SK-N-SH treated with all-trans-retinoic acid at 6 μM for 48 hours (cell line): Measurements from ENCODE around the gene GRID1.

ENCODE experiments used
- ATAC-seq: fragments of 200-7000 bp; cut with Tn5 transposase; 3 replicates; pipeline ENCODE4 v1.9.1; 2020; ENCODE audit warnings: mild to moderate bottlenecking, moderate library complexity
- ARNTL ChIP-seq: fragments of 450-650 bp; formaldehyde crosslinking; IDR thresholded peaks from 2 replicates; pipeline ENCODE4 v1.5.0; 2020; ENCODE audit warnings: low read depth, mild to moderate bottlenecking, moderate library complexity, borderline replicate concordance
- CSDC2 ChIP-seq: fragments of 250-450 bp; sonication (Bioruptor Pico); IDR thresholded peaks from 2 replicates; pipeline ENCODE4 v1.5.0; 2020; ENCODE audit warnings: mild to moderate bottlenecking, moderate library complexity
- ESRRG ChIP-seq: fragments of 250-450 bp; sonication (Bioruptor Pico); IDR thresholded peaks from 2 replicates; pipeline ENCODE4 v1.6.1; 2021; ENCODE audit warnings: mild to moderate bottlenecking
- GLIS3 ChIP-seq: fragments of 250-450 bp; sonication (Bioruptor Pico); IDR thresholded peaks from 2 replicates; pipeline ENCODE4 v1.5.0; 2020; ENCODE audit warnings: mild to moderate bottlenecking, moderate library complexity
- OSR1 ChIP-seq: fragments of 250-450 bp; sonication (Bioruptor Pico); IDR thresholded peaks from 2 replicates; pipeline ENCODE4 v1.8.0; 2022; ENCODE audit warnings: moderate library complexity, mild to moderate bottlenecking, inconsistent platforms
- RARB ChIP-seq: fragments of 250-450 bp; sonication (Bioruptor Pico); IDR thresholded peaks from 2 replicates; pipeline ENCODE4 v1.8.0; 2021; ENCODE audit warnings: mild to moderate bottlenecking, moderate library complexity
- SNAI2 ChIP-seq: fragments of 250-450 bp; sonication (Bioruptor Pico); IDR thresholded peaks from 2 replicates; pipeline ENCODE4 v1.5.0; 2020; ENCODE audit warnings: mild to moderate bottlenecking, moderate library complexity
- TCF4 ChIP-seq: fragments of 250-450 bp; sonication (Bioruptor Pico); IDR thresholded peaks from 2 replicates; pipeline ENCODE4 v1.8.0; 2021; ENCODE audit warnings: mild to moderate bottlenecking, moderate library complexity, borderline replicate concordance
- TOX ChIP-seq: fragments of 250-450 bp; sonication (Bioruptor Pico); IDR thresholded peaks from 2 replicates; pipeline ENCODE4 v1.8.0; 2021; ENCODE audit warnings: mild to moderate bottlenecking, moderate library complexity, borderline replicate concordance
- ZC3H10 ChIP-seq: fragments of 250-450 bp; sonication (Bioruptor Pico); IDR thresholded peaks from 2 replicates; pipeline ENCODE4 v1.5.1; 2021; ENCODE audit warnings: mild to moderate bottlenecking, moderate library complexity
- ZFP3 ChIP-seq: fragments of 250-450 bp; sonication (Bioruptor Pico); IDR thresholded peaks from 2 replicates; pipeline ENCODE4 v1.5.0; 2020; ENCODE audit warnings: mild to moderate bottlenecking, moderate library complexity
- ZFP30 ChIP-seq: fragments of 450-650 bp; formaldehyde crosslinking; IDR thresholded peaks from 2 replicates; pipeline ENCODE4 v1.5.0; 2022; ENCODE audit warnings: mild to moderate bottlenecking, moderate library complexity
- ZNF565 ChIP-seq: fragments of 450-650 bp; formaldehyde crosslinking; conservative IDR thresholded peaks from 2 replicates; pipeline ENCODE4 v1.5.0; 2020; ENCODE audit warnings: low read depth, mild to moderate bottlenecking, moderate library complexity
- ZNF70 ChIP-seq: fragments of 450-650 bp; formaldehyde crosslinking; IDR thresholded peaks from 2 replicates; pipeline ENCODE4 v1.5.0; 2020; ENCODE audit warnings: mild to moderate bottlenecking, moderate library complexity
- ZNF8 ChIP-seq: fragments of 450-650 bp; formaldehyde crosslinking; IDR thresholded peaks from 2 replicates; pipeline ENCODE4 v1.5.0; 2020; ENCODE audit warnings: mild to moderate bottlenecking, moderate library complexity
- TF ChIP-seq, protein P1 (sequence below): fragments of 250-450 bp; sonication (Bioruptor Pico); IDR thresholded peaks from 2 replicates; pipeline ENCODE4 v1.5.0; 2020; ENCODE audit warnings: mild to moderate bottlenecking, moderate library complexity
- TF ChIP-seq, protein P2 (sequence below): fragments of 250-450 bp; sonication (Bioruptor Pico); IDR thresholded peaks from 2 replicates; pipeline ENCODE4 v1.8.0; 2021; ENCODE audit warnings: low read depth, mild to moderate bottlenecking, moderate library complexity, borderline replicate concordance
- TF ChIP-seq, protein P3 (sequence below): fragments of 250-450 bp; sonication (Bioruptor Pico); IDR thresholded peaks from 2 replicates; pipeline ENCODE4 v1.8.0; 2020; ENCODE audit warnings: mild to moderate bottlenecking, moderate library complexity, borderline replicate concordance
- TF ChIP-seq, protein P4 (sequence below): fragments of 250-450 bp; sonication (Bioruptor Pico); IDR thresholded peaks from 2 replicates; pipeline ENCODE4 v1.5.1; 2020; ENCODE audit warnings: low read depth, mild to moderate bottlenecking, moderate library complexity

Gene GRID1

DNA sequence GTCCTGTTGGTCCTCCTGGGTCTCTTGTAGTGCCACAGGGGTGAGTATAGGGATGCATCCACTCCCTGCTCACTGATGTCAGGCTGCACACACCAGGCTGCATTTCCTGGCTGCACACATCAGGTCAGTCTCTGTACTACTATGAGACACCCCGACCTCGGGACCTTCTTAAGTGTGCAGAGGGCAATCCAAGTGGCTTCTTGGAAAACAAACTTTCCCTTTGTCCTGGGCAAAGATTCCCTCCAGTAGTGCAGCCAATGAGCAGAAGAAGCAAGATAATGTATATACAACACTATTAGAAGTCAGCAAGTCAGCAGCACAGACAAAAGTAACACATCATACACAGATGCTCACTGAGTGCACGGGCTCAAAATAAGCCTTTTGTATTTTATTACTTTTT lies 493.5 kb downstream of the GRID1 start:
- TF ChIP-seq, protein P1, sequence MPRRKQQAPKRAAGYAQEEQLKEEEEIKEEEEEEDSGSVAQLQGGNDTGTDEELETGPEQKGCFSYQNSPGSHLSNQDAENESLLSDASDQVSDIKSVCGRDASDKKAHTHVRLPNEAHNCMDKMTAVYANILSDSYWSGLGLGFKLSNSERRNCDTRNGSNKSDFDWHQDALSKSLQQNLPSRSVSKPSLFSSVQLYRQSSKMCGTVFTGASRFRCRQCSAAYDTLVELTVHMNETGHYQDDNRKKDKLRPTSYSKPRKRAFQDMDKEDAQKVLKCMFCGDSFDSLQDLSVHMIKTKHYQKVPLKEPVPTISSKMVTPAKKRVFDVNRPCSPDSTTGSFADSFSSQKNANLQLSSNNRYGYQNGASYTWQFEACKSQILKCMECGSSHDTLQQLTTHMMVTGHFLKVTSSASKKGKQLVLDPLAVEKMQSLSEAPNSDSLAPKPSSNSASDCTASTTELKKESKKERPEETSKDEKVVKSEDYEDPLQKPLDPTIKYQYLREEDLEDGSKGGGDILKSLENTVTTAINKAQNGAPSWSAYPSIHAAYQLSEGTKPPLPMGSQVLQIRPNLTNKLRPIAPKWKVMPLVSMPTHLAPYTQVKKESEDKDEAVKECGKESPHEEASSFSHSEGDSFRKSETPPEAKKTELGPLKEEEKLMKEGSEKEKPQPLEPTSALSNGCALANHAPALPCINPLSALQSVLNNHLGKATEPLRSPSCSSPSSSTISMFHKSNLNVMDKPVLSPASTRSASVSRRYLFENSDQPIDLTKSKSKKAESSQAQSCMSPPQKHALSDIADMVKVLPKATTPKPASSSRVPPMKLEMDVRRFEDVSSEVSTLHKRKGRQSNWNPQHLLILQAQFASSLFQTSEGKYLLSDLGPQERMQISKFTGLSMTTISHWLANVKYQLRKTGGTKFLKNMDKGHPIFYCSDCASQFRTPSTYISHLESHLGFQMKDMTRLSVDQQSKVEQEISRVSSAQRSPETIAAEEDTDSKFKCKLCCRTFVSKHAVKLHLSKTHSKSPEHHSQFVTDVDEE (CRISPR knock-in tag) = no peak
- TF ChIP-seq TCF4 (CRISPR knock-in tag) (no peak), ZNF565 (CRISPR knock-in tag) (no peak), ZC3H10 (CRISPR knock-in tag) (no peak), ZNF70 (CRISPR knock-in tag) (no peak), ARNTL (CRISPR knock-in tag) (no peak)
- no peak for ATAC-seq

DNA sequence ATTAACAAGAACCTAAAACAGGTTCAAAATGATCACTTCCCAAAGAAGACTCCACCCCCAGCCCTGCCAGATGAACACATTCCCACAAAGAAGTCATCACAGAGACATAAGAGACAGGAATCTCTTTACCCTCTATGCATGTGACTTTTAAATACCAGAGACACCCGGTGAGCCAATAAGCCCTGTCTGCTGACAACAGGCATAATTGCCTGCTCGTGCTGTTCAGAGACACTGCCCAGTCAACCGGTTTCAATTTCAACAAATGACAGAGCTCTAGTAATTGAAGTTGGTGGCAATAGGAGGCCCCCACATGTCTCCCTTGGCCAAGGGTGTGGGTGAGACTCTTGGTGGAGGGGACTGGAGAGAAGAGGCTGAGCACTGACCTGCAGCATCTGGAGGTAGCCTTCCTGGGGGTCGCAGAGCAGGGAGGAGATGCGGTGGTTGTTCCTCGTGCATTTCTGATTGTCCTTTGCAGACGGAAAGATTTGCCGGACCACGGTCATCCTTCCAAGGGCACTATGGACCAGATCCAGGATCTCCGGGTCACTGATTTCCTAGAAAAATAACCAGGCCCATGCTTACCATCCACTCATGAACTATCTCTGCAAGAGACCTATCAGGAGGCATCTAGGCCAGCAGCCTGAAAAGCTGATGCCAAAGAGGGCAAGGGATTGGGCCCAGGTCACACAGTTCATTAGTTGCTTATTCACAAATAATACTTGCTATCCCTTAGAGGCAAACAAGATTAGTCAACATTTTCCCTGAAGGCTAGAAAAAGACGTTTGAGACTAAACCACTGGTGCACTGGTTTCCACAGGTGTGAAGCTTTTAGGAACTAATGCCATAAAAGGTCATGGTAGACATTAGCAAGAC lies 497.7 kb downstream of the GRID1 start:
- TF ChIP-seq TCF4 (CRISPR knock-in tag) (no peak), SNAI2 (CRISPR knock-in tag) (no peak), GLIS3 (CRISPR knock-in tag) (no peak), ESRRG (CRISPR knock-in tag) (no peak), ZNF70 (CRISPR knock-in tag) (no peak), ZC3H10 (CRISPR knock-in tag) (no peak), ZFP30 (CRISPR knock-in tag) (no peak), ARNTL (CRISPR knock-in tag) (no peak), CSDC2 (no peak), TOX (no peak), OSR1 (CRISPR knock-in tag) (no peak), ZFP3 (CRISPR knock-in tag) (no peak), RARB (CRISPR knock-in tag) (no peak), ZNF8 (CRISPR knock-in tag) (no peak)
- TF ChIP-seq, protein P2, sequence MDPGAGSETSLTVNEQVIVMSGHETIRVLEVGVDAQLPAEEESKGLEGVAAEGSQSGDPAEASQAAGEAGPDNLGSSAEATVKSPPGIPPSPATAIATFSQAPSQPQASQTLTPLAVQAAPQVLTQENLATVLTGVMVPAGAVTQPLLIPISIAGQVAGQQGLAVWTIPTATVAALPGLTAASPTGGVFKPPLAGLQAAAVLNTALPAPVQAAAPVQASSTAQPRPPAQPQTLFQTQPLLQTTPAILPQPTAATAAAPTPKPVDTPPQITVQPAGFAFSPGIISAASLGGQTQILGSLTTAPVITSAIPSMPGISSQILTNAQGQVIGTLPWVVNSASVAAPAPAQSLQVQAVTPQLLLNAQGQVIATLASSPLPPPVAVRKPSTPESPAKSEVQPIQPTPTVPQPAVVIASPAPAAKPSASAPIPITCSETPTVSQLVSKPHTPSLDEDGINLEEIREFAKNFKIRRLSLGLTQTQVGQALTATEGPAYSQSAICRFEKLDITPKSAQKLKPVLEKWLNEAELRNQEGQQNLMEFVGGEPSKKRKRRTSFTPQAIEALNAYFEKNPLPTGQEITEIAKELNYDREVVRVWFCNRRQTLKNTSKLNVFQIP (CRISPR knock-in tag) = no peak
- TF ChIP-seq, protein P3, sequence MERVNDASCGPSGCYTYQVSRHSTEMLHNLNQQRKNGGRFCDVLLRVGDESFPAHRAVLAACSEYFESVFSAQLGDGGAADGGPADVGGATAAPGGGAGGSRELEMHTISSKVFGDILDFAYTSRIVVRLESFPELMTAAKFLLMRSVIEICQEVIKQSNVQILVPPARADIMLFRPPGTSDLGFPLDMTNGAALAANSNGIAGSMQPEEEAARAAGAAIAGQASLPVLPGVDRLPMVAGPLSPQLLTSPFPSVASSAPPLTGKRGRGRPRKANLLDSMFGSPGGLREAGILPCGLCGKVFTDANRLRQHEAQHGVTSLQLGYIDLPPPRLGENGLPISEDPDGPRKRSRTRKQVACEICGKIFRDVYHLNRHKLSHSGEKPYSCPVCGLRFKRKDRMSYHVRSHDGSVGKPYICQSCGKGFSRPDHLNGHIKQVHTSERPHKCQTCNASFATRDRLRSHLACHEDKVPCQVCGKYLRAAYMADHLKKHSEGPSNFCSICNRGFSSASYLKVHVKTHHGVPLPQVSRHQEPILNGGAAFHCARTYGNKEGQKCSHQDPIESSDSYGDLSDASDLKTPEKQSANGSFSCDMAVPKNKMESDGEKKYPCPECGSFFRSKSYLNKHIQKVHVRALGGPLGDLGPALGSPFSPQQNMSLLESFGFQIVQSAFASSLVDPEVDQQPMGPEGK (CRISPR knock-in tag) = no peak
- TF ChIP-seq, protein P1 (CRISPR knock-in tag) = no peak
- TF ChIP-seq, protein P4, sequence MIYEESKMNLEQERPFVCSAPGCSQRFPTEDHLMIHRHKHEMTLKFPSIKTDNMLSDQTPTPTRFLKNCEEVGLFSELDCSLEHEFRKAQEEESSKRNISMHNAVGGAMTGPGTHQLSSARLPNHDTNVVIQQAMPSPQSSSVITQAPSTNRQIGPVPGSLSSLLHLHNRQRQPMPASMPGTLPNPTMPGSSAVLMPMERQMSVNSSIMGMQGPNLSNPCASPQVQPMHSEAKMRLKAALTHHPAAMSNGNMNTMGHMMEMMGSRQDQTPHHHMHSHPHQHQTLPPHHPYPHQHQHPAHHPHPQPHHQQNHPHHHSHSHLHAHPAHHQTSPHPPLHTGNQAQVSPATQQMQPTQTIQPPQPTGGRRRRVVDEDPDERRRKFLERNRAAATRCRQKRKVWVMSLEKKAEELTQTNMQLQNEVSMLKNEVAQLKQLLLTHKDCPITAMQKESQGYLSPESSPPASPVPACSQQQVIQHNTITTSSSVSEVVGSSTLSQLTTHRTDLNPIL (CRISPR knock-in tag) = no peak
- ATAC-seq = no peak
